HEK293 (cell line): ENCODE measurements around the gene PAK4.

ENCODE experiments used
- BCL11A ChIP-seq: fragments of 450-650 bp; formaldehyde crosslinking; IDR thresholded peaks from 2 replicates; pipeline ENCODE4 v1.5.1; 2016; ENCODE audit warnings: low read depth, missing biosample characterization, missing genetic modification characterization
- CTCF ChIP-seq: fragments of 450-650 bp; formaldehyde crosslinking; IDR thresholded peaks from 2 replicates; pipeline ENCODE4 v1.5.1; 2016; ENCODE audit warnings: missing biosample characterization, missing genetic modification characterization
- ZBTB6 ChIP-seq: fragments of 450-650 bp; formaldehyde crosslinking; IDR thresholded peaks from 2 replicates; pipeline ENCODE4 v1.5.1; 2017; ENCODE audit warnings: missing biosample characterization, missing genetic modification characterization
- ZFP37 ChIP-seq: fragments of 450-650 bp; formaldehyde crosslinking; IDR thresholded peaks from 2 replicates; pipeline ENCODE4 v1.5.1; 2016; ENCODE audit warnings: missing biosample characterization, missing genetic modification characterization
- ZNF654 ChIP-seq: fragments of 450-650 bp; formaldehyde crosslinking; IDR thresholded peaks from 2 replicates; pipeline ENCODE4 v1.5.1; 2016; ENCODE audit warnings: low read depth, missing biosample characterization, missing genetic modification characterization

GRCh38 chr19:39205449-39205764, 79.8 kb downstream of the PAK4 start:
- TF ChIP-seq ZBTB6 (tag by site-specific recombination) (no peak), CTCF (no peak), ZNF654 (tag by site-specific recombination) (no peak), ZFP37 (no peak), BCL11A (tag by site-specific recombination) (no peak)
